HG03521 (cell line): Measurements from ENCODE around the gene GRM8.

Source experiments
- ATAC-seq: cut with Tn5 transposase; IDR thresholded peaks from one replicate; pipeline ENCODE4 v1.9.1; 2021; ENCODE audit warnings: mild to moderate bottlenecking, moderate library complexity; ENCODE audit not compliant: unreplicated experiment

GRM8 gene

GRCh38 chr7:126453104-126453503 is 799.6 kb downstream of the GRM8 start:
- ATAC-seq: no peak

DNA sequence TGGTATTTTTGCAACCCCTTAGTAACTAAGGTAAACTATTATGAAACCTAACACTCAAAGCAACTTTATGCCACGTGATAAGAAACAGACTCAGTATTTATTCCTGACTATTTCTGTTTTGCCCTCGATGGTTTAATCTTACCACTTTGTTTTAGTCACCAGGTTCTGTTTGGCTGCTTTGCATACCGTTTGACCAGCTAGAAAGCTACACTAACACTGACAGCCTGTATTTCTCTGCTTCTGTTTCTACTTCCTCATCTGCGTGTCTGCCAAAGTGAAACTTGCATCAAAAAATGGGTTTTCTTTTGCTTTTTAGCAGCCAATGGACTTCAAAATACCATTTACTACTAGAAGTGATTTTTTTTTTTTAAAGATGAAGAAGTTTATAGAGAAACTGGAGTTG is 802.5 kb downstream of the GRM8 start:
- ATAC-seq: peak; percentile 97

GRCh38 chr7:126449611-126450268 is 803.0 kb downstream of the GRM8 start:
- ATAC-seq: peak; percentile 12

DNA sequence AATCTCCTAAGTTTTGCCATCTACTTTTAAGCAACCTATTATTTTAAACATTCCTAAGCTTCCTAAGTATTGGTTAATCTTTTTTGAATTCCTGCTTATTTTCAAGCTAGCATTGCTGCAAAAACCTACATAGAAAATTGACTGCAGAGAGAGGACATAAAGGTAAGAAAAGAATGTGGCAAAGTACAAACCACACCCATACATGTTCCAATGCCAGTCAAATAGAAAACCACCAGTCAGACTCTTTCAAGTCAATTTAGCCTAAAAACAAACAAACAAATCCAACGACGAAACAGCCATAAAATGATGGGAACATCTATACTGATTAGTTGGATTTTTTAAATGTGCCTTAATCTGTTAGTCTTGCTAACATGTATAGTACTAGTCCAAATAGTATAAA is 804.8 kb downstream of the GRM8 start:
- no peak for ATAC-seq

DNA sequence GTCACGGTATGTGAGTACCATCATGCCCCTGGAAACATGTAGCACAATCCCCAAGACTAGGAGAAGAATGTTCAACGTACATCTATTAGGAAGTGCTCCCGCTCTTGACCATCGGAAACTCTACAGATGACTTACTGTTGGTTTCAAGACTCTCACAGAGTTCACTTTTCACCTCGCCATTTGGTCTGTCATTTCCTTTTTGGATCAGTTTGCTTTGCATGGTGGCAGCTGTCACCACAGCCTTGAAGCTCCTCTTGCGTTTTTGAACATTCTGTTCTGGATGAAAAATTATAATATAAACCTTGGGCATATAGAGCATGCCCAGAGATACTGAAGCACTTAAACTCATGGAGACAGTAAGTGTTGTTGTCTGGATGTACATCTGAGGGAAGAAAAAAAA is 806.8 kb downstream of the GRM8 start:
- no peak for ATAC-seq

DNA sequence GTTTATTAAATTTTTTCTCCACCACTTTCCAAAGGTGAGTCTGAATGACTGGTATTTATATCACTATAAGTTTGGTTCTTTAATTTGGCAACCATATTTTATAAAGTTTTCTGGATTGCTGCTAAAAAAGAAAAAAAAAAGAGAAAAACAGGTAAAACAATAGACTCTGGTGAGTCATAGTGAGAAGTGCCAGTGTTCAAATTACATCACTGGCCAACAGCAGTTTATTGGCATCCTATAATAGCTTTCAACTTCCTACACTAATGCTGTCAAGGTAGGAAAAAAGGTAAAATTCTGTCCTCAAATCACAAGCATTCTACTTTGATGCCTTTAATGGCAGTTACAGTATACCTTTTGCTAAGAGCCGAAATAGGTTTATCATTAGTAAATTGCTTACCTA is 808.8 kb downstream of the GRM8 start:
- no peak for ATAC-seq

- no peak for ATAC-seq
These were observed 809.8 kb downstream of the GRM8 start for GRCh38 chr7:126442908-126443307.

- ATAC-seq: no peak
These were observed 811.0 kb downstream of the GRM8 start for GRCh38 chr7:126441745-126442144.

- no peak for ATAC-seq
These were observed 812.2 kb downstream of the GRM8 start for GRCh38 chr7:126440542-126440941.

- ATAC-seq: no peak
These were observed 816.4 kb downstream of the GRM8 start for GRCh38 chr7:126436213-126436868.

GRCh38 chr7:126426652-126427051 is 826.1 kb downstream of the GRM8 start:
- no peak for ATAC-seq

GRCh38 chr7:126424985-126425384 is 827.8 kb downstream of the GRM8 start:
- no peak for ATAC-seq

GRCh38 chr7:126419047-126419446 is 833.7 kb downstream of the GRM8 start:
- no peak for ATAC-seq

DNA sequence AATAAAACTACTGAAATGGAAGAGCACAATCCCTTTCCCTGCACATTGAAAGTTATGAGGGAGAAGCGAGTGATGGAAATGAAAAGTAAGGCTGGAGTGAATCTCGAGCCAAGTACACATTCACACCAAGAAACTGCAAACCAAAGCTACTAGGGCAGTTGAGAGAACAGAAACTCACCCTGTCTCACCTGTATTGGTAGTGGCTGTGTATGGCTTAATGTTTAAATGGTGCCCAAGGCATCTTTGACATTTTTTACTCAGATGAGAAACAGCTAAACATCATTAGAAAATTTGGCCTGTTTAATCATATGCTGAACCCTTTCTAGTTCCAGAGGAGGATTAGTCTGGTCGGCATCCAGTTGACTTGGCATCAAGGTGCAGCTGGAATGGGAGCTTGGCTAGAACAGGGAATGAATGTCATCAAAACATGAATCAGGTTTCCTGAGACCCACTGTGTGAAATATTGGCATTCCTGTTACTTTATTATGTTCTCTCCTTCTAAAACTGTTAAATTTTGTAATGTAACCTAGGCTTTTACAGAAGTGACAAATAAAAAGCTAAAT is 840.8 kb downstream of the GRM8 start:
- no peak for ATAC-seq

DNA sequence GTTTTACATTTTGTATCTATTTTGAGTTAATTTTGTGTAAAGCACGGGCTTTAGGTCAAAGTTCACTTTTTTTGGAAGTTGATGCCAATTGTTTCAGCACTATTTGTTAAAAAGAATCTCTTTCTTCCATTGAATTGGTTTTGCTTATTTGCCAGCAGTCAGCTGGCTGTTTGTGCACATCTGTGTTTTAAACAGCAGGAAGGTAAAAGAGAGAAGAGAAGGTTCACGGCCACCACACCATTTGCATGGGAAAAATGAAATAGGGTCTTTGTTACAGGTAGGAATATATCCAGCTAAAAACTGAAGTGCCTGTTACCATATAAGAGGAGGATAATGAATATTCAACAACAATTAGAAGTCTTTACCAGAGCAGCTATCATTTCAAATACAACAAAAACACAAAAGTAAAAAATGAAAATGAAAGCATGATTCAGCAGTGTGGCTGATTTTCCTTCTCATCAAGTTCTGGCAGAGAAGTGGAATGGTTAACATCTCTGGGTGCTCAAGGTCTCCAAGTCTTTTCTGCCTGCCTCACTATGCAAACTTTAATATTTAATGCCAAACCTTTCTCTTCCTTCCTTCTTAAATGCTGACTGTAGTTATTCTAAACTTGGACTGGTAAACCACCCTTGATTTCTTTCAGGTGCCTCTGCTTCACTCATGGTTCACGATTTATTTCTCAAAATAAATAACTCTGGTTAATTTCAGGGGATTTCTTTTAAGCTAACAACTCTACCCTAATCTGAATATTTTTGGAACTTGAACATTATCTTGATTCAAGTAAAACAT is 841.5 kb downstream of the GRM8 start:
- no peak for ATAC-seq

DNA sequence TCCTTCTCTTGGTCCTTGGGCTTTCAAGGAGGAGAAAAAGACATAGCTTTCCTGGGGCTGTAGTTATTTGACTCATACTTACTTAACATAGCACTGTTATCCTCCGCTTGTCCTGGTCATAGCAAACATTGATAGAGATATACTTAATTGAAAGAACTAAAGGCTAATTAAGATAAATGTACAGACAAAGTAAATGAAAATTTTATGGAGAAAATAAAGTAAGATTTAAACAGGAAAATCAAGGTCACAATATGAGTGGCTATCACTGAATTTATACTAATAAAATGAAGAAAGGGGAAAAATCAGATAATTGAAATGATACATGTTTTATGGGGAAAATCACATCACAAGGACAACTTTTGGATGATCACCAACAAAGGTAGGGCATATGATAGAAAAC is 849.7 kb downstream of the GRM8 start:
- no peak for ATAC-seq

DNA sequence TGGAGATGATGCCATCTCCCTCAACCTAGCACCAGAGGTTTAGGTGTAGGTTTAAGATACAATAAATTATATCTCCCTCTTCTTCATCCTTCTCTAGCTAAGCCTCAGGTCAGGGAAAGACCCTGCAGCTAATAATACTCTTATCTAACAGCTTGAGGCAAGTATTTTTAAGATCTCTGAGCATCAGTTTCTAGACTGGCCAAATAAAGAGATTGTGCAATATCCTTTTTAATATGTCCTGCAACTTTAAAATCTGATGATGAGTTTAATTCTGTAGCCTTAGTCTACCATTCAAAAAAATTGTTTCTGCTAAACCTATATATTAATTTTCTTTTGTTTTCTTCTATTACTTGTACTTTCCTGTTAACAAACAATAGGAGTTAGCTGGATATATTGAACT is 850.8 kb downstream of the GRM8 start:
- ATAC-seq: no peak

GRCh38 chr7:126398851-126399529 is 853.8 kb downstream of the GRM8 start:
- ATAC-seq: no peak

DNA sequence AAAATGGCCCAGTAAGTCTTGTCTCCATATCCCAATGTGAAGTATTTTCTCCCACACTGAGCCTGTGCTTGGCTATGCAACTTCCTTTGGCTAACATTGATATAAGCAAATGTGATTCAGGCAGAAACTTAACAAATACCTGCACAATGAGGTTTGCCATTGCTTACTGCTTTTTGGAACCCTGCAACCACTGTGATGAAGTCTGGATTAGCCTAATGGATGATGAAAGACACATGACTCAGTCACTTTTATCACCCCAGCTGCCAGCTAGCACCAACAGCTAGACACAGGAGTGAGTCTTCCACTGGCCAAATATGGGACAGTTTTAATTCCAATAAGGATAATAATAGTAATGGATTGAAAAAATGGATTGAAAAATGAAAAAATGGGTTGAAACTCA is 854.5 kb downstream of the GRM8 start:
- no peak for ATAC-seq

- ATAC-seq: no peak
These were observed 858.3 kb downstream of the GRM8 start for GRCh38 chr7:126394406-126394805.
